ENCODE data around the gene ANO2.

DNA sequence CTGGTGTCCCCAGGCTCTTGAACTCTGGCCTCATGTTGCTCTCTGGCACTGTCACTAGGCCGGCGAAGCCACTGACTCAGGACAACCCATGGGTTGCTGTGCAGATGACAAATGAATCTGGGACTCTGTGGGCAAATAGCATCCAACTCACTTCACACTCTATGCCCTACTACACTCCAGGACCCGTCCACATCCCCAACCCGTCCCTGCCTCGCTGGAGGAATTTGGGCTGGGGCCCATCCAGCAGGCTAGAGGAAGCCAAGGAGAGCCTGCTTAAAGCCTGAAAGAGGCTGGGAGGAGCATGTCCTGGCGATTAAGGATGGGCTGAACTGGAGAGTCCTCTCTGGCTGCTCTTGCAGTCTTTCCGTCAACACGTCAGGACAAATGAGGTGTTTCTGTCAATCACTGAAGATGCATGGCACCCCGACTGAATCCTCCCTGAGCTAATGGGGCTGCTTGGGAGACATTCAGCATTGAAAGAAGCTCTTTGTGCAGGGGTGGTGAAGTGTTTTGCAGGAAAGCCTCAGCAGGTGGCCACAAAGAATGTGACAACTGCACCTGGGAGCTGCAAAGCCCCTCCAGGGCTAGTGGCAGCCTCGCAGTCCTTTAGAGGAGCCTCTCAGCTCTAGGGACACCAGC, 71.7 kb downstream of the ANO2 start:
- TF ChIP-seq, protein P1, sequence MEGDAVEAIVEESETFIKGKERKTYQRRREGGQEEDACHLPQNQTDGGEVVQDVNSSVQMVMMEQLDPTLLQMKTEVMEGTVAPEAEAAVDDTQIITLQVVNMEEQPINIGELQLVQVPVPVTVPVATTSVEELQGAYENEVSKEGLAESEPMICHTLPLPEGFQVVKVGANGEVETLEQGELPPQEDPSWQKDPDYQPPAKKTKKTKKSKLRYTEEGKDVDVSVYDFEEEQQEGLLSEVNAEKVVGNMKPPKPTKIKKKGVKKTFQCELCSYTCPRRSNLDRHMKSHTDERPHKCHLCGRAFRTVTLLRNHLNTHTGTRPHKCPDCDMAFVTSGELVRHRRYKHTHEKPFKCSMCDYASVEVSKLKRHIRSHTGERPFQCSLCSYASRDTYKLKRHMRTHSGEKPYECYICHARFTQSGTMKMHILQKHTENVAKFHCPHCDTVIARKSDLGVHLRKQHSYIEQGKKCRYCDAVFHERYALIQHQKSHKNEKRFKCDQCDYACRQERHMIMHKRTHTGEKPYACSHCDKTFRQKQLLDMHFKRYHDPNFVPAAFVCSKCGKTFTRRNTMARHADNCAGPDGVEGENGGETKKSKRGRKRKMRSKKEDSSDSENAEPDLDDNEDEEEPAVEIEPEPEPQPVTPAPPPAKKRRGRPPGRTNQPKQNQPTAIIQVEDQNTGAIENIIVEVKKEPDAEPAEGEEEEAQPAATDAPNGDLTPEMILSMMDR (conservative IDR thresholded peaks at IDR 0.05; ENCODE audit: low read depth, low read length) = no peak
- TF ChIP-seq EZH2 (IDR thresholded peaks at IDR 0.05; ENCODE audit: low read length, unreplicated experiment) = no peak
- TF ChIP-seq EZH2phosphoT487 (IDR thresholded peaks at IDR 0.05; ENCODE audit: borderline replicate concordance, low read length) = no peak
